SK-N-MC (cell line): Measurements from ENCODE around the gene VRTN.
"Not testable (repeated sequence)": the region's sequence is repeated elsewhere in the genome, so short reads cannot be mapped to it uniquely, and the experiment has no call there.

Experiments used
- EZH2 ChIP-seq: fragments of 200-600 bp; sonication (generic); IDR thresholded peaks from one replicate; pipeline ENCODE4 v1.6.1; 2017; ENCODE audit warnings: antibody characterized with exemption
- POLR2AphosphoS5 ChIP-seq: IDR thresholded peaks from 2 replicates; pipeline ENCODE4 v1.6.1; 2012; ENCODE audit warnings: mild to moderate bottlenecking, low read depth, low read length, borderline replicate concordance

DNA sequence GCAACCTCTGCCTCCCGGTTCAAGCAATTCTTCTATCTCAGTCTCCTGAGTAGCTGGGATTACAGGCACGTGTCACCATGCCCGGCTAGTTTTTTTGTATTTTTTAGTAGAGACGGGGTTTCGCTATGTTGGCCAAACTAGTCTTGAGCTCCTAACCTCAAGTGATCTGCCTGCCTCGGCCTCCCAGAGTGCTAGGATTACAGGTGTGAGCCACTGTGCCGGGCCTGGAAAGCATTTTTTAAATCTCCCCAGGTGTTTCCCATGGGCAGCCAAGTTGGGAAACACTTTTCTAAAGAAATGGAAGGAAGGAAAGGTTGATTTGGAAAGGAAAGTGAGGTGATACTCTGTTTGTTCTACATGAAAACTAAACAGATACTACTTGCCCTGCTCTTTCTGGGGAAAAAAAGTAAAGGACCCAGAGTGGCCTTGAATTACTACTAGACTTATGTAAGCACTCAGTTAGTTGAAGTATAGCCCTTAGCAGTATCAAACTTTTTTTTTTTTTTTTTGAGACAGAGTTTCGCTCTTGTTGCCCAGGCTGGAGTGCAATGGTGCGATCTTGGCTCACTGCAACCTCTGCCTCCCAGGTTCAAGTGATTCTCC, 18.2 kb upstream of the VRTN start:
- not testable (repeated sequence) for TF ChIP-seq POLR2AphosphoS5, EZH2
